HL-60 (cell line): ENCODE results near the gene MACROD2.

ENCODE experiments used
- POLR2AphosphoS5 ChIP-seq: IDR thresholded peaks from 2 replicates; pipeline ENCODE4 v1.6.1; 2012; ENCODE audit warnings: low read depth
- REST ChIP-seq: IDR thresholded peaks from 2 replicates; pipeline ENCODE4 v1.6.1; 2012; ENCODE audit warnings: low read depth; ENCODE audit not compliant: insufficient replicate concordance
- SPI1 ChIP-seq: IDR thresholded peaks from 2 replicates; pipeline ENCODE4 v1.6.1; 2012; ENCODE audit warnings: low read depth, mild to moderate bottlenecking, borderline replicate concordance
- TF ChIP-seq, protein P1 (sequence below): IDR thresholded peaks from one replicate; pipeline ENCODE4 v1.5.1; 2011; ENCODE audit warnings: low read length, control low read depth, inconsistent platforms; ENCODE audit not compliant: insufficient read depth

DNA sequence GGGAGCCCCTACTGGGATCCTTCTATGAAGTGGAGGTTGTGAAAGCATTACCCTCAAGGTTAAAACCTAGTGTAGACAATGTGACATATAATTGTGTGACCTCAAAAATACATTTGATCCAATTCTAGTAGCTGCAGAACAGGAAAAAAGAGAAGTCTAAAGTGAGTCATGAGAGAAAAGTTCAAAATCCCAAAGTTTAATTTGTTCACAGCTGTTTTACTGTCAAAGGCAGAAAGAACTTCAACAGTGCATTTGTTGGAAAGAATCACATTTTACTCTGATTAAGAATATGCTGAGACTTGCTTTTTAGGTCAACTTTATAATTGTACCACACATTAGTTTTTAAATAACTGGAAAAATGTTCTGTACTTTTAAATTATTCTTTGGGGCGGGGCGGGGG is 1369.5 kb downstream of the MACROD2 start:
- TF ChIP-seq, protein P1, sequence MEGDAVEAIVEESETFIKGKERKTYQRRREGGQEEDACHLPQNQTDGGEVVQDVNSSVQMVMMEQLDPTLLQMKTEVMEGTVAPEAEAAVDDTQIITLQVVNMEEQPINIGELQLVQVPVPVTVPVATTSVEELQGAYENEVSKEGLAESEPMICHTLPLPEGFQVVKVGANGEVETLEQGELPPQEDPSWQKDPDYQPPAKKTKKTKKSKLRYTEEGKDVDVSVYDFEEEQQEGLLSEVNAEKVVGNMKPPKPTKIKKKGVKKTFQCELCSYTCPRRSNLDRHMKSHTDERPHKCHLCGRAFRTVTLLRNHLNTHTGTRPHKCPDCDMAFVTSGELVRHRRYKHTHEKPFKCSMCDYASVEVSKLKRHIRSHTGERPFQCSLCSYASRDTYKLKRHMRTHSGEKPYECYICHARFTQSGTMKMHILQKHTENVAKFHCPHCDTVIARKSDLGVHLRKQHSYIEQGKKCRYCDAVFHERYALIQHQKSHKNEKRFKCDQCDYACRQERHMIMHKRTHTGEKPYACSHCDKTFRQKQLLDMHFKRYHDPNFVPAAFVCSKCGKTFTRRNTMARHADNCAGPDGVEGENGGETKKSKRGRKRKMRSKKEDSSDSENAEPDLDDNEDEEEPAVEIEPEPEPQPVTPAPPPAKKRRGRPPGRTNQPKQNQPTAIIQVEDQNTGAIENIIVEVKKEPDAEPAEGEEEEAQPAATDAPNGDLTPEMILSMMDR = no peak
- TF ChIP-seq REST = no peak
- no peak for TF ChIP-seq POLR2AphosphoS5
- TF ChIP-seq SPI1 = no peak
